ENCODE results near the gene ATRAID. TPM values are rescaled to one million over a fixed set of nuclear protein-coding genes. Genes with fewer than 3 reads are reported as not detected.

Gene ATRAID
- 95.0 and 112 TPM in 2 replicates for total RNA-seq

DNA sequence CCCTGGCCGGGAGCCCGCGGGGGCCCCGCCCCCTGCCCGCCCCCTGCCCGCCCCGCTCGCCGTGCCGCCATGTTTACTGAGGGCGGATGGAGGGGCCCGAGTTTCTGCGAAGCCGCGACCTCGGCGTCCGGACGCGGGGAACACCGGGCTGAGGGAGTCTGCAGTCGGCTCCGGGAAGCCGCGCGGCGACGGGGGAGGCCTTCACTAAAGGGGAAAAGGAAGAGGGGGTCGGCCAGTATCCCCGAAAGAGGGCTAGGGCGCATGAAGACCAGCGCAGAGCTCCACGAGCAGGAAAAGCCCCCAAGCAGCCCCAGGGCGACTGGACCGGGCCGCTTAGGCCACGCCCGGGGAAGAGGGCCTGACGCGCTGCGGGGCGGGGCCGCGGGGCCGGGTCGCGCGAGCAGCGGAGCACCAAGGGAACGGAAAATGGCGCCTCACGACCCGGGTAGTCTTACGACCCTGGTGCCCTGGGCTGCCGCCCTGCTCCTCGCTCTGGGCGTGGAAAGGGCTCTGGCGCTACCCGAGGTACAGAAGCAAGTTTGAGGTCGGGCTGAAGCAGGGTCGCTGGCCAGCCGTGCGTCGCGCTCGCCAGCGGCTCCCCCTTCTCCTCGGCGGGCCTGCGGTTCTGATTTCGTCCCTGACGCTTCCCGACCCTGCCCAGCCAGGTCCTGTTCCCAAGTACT, at the start of gene ATRAID, which contains the start of gene SLC5A6:
Gene ATRAID, plus strand, starts transcription at position 99 of the 683 bp plus-strand sequence. Its CDS starts 328 bp downstream, at position 427.
Gene SLC5A6, minus strand, starts transcription at position 326 of the 683 bp plus-strand sequence. CDS start 4,618 bp downstream, outside the sequence.

DNA sequence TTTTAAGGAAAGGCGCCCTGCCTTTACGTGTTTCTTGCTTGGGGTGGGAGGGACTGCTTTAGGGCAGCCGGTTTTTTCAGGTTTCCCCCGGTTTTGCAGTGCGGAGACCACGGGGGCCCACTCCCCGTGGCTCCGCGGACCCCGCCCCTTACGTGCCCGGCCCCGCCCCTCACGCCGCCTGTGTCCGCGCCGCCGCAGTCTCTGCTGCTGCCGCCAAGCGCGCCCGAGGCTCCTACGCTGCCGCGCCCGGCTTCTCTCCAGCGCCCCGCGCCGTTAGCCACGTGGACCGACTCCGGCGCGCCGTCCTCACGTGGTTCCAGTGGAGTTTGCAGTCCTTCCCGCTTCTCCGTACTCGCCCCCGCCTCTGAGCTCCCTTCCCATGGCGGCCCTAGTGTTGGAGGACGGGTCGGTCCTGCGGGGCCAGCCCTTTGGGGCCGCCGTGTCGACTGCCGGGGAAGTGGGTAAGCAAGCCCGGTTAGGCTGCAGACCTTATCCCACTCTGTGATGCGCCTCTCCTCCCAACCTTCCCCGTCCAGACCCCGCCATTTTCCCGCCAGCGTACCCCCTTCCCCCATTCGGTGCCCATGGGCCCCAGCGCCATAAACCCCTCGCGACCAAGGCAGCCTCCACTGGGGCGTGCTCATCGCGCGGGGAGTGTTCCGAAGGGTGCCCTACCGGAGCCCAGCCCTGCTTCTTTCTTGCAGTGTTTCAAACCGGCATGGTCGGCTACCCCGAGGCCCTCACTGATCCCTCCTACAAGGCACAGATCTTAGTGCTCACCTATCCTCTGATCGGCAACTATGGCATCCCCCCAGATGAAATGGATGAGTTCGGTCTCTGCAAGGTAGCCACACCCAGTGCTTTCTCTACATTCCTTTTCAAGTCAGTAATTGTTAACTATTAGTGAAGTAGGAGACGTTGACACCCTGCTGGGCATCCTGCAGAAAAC, 5.6 kb downstream of the ATRAID start, which contains the start of gene CAD:
Gene CAD, plus strand, starts transcription at position 197 of the 949 bp plus-strand sequence. Its CDS starts 183 bp downstream, at position 380.

GRCh38 chr2:27262379-27263286, 50.8 kb downstream of the ATRAID start, which contains the start of gene SLC30A3:
SLC30A3 (minus strand) TSS chr2:27263047; CDS start chr2:27262906, 141 bp downstream.

Other genes starting within 250 kb of the ATRAID start
- gene MAPRE3, start 241.4 kb upstream of the ATRAID start, total RNA-seq, result 0.49 and 1.6 TPM in 2 replicates
- gene TMEM214, start 179.1 kb upstream of the ATRAID start, total RNA-seq, result 14.1 and 33.0 TPM in 2 replicates
- 10.4 and 13.0 TPM in 2 replicates for gene AGBL5, start 160.4 kb upstream of the ATRAID start, total RNA-seq
- 391 and 400 TPM in 2 replicates for gene OST4, start 140.4 kb upstream of the ATRAID start, total RNA-seq
- 2.3 and 49.0 TPM in 2 replicates for gene EMILIN1, start 133.4 kb upstream of the ATRAID start, total RNA-seq
- 2.8 and 4.5 TPM in 2 replicates for gene KHK, start 125.3 kb upstream of the ATRAID start, total RNA-seq
- 0.65 and 2.3 TPM in 2 replicates for gene CGREF1, start 92.9 kb upstream of the ATRAID start, total RNA-seq
- gene ABHD1, start 88.2 kb upstream of the ATRAID start, total RNA-seq, result 0.06 TPM in 1 of 2 replicates, not detected in the other
- gene PREB, start 77.4 kb upstream of the ATRAID start, total RNA-seq, result 23.2 and 61.4 TPM in 2 replicates
- gene PRR30, start 72.6 kb upstream of the ATRAID start, total RNA-seq, result not detected in 2 replicates
- gene TCF23, start 63.0 kb upstream of the ATRAID start, total RNA-seq, result not detected in 2 replicates
- 10.7 and 57.2 TPM in 2 replicates for gene SLC5A6, start 227 bp downstream of the ATRAID start, total RNA-seq
- gene CAD, start 5.3 kb downstream of the ATRAID start, total RNA-seq, result 27.0 and 81.6 TPM in 2 replicates
- gene SLC30A3, start 51.0 kb downstream of the ATRAID start, total RNA-seq, result 0.81 and 34.7 TPM in 2 replicates
- 0.16 and 4.4 TPM in 2 replicates for gene DNAJC5G, start 63.4 kb downstream of the ATRAID start, total RNA-seq
- 3.1 TPM in 1 of 2 replicates, not detected in the other for gene TRIM54, start 70.4 kb downstream of the ATRAID start, total RNA-seq
- 0.44 and 0.49 TPM in 2 replicates for gene UCN, start 96.4 kb downstream of the ATRAID start, total RNA-seq
- gene MPV17, start 111.1 kb downstream of the ATRAID start, total RNA-seq, result 32.4 and 55.7 TPM in 2 replicates
- 18.3 and 38.1 TPM in 2 replicates for gene GTF3C2, start 144.7 kb downstream of the ATRAID start, total RNA-seq
- gene EIF2B4, start 158.3 kb downstream of the ATRAID start, total RNA-seq, result 22.7 and 28.9 TPM in 2 replicates
- 99.7 and 119 TPM in 2 replicates for gene SNX17, start 158.6 kb downstream of the ATRAID start, total RNA-seq
- 5.2 and 9.3 TPM in 2 replicates for gene ZNF513, start 168.7 kb downstream of the ATRAID start, total RNA-seq
- 113 and 147 TPM in 2 replicates for gene PPM1G, start 197.6 kb downstream of the ATRAID start, total RNA-seq
- gene NRBP1, start 216.6 kb downstream of the ATRAID start, total RNA-seq, result 87.1 and 120 TPM in 2 replicates
- gene KRTCAP3, start 230.3 kb downstream of the ATRAID start, total RNA-seq, result 0.44 and 0.49 TPM in 2 replicates

Data from bladder microvascular endothelial cell (primary cell).